ENCODE data around the gene DYNLRB1.

DYNLRB1 gene

GRCh38 chr20:34562641-34563040 lies 46.4 kb downstream of the DYNLRB1 start:
- no peak overlapping the region for H3K4me3 ChIP-seq (ENCODE audit: low read depth, low read length)
- DNase-seq (ENCODE audit: low read depth), result no peak
- in situ Hi-C loops (cut with HindIII; ENCODE audit: low sequenced_read_pairs), result no loop called here
- TF ChIP-seq, protein P1, sequence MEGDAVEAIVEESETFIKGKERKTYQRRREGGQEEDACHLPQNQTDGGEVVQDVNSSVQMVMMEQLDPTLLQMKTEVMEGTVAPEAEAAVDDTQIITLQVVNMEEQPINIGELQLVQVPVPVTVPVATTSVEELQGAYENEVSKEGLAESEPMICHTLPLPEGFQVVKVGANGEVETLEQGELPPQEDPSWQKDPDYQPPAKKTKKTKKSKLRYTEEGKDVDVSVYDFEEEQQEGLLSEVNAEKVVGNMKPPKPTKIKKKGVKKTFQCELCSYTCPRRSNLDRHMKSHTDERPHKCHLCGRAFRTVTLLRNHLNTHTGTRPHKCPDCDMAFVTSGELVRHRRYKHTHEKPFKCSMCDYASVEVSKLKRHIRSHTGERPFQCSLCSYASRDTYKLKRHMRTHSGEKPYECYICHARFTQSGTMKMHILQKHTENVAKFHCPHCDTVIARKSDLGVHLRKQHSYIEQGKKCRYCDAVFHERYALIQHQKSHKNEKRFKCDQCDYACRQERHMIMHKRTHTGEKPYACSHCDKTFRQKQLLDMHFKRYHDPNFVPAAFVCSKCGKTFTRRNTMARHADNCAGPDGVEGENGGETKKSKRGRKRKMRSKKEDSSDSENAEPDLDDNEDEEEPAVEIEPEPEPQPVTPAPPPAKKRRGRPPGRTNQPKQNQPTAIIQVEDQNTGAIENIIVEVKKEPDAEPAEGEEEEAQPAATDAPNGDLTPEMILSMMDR (IDR thresholded peaks at IDR 0.05; ENCODE audit: low read depth, low read length, missing control alignments), result peak; percentile 48

DNA sequence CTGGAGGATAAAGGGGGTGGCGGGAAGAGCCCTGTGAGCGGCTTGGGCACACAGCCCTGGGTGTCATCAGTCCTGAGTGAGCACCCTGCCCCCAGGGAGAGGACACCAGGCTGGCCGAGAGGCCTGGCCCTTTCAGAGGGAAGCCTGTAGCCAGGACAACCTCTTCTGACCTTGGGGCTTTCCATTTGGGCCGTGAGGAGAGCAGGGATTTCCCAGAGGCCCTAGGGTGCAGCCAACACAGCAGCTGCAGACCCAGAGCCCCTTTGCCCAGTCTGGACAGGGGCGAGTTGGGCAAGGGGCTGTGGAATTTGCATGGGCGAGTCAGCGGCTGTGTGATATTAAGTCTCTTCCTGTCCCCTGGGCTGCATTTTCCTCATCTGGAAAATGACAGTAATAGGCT lies 48.6 kb downstream of the DYNLRB1 start:
- DNase-seq (ENCODE audit: low read depth), result no peak
- TF ChIP-seq, protein P1 (IDR thresholded peaks at IDR 0.05; ENCODE audit: low read depth, low read length, missing control alignments), result no peak
- H3K4me3 ChIP-seq (ENCODE audit: low read depth, low read length), result no peak overlapping the region
- in situ Hi-C loops (cut with HindIII; ENCODE audit: low sequenced_read_pairs), result no loop called here

DNA sequence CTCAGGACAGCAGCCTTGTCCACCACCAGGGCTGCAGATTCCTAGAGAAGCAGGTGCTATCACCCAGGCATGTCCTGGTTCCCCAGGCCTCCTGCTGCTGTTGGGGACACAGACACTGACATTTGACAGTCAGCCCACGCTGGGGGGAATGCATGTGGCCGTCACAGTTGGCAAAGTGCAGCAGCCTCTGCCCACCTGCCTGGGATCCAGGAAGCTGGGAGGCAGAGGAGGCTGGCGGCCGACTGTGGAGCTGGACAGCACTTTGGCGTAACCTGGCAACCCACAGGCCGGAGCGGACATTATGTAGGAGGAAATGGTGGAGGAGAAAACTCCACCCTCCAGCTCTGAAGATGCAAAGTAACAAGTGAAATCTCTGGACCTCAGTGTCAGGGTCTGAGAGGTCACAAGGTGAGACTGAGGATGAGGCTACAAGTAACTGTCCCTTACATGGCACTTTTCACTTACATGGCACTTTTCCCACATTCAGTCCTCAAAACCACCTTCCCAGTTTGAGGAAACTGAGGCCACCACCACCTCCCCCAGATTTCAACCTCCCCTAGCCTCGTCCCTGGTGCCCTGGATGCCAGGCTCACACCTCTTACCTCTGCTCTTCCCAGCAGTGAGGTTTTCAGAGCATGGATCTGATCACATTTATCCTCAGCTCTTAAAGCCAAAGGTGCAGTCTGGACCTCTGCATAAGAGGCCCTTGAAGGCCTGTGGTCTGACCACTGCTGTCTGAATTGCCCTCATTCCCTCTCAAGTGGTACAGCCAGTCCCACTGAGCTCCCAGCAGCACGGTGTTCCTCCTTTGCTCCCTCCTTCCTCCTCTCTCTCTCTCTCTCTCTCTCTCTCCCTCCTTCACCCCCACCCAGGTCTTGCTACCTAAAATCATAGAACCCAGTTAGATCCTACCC lies 51.0 kb downstream of the DYNLRB1 start:
- TF ChIP-seq, protein P1 (IDR thresholded peaks at IDR 0.05; ENCODE audit: low read depth, low read length, missing control alignments), result no peak
- H3K4me3 ChIP-seq (ENCODE audit: low read depth, low read length), result no peak overlapping the region
- no peak for DNase-seq (ENCODE audit: low read depth)
- in situ Hi-C loops (cut with HindIII; ENCODE audit: low sequenced_read_pairs), result no loop called here

GRCh38 chr20:34567892-34568865 lies 52.0 kb downstream of the DYNLRB1 start:
- in situ Hi-C loops (cut with HindIII; ENCODE audit: low sequenced_read_pairs), result no loop called here
- no peak for DNase-seq (ENCODE audit: low read depth)
- TF ChIP-seq, protein P1 (IDR thresholded peaks at IDR 0.05; ENCODE audit: low read depth, low read length, missing control alignments), result no peak
- H3K4me3 ChIP-seq (ENCODE audit: low read depth, low read length), result no peak overlapping the region

- no peak overlapping the region for H3K4me3 ChIP-seq (ENCODE audit: low read depth, low read length)
- TF ChIP-seq, protein P1 (IDR thresholded peaks at IDR 0.05; ENCODE audit: low read depth, low read length, missing control alignments), result no peak
- DNase-seq (ENCODE audit: low read depth), result no peak
- in situ Hi-C loops (cut with HindIII; ENCODE audit: low sequenced_read_pairs), result no loop called here
These were observed 53.4 kb downstream of the DYNLRB1 start for GRCh38 chr20:34569598-34569997.

GRCh38 chr20:34570859-34571306 lies 54.7 kb downstream of the DYNLRB1 start:
- in situ Hi-C loops (cut with HindIII; ENCODE audit: low sequenced_read_pairs), result no loop called here
- TF ChIP-seq, protein P1 (IDR thresholded peaks at IDR 0.05; ENCODE audit: low read depth, low read length, missing control alignments), result no peak
- peak; percentile 16 for DNase-seq (ENCODE audit: low read depth)
- H3K4me3 ChIP-seq (ENCODE audit: low read depth, low read length), result no peak overlapping the region

All from astrocyte of the cerebellum (primary cell).